Endothelial cell of umbilical vein (primary cell): ENCODE results near the gene MYO15A.

ENCODE experiments used
- EZH2 ChIP-seq: IDR thresholded peaks from 2 replicates; pipeline ENCODE4 v1.6.1; 2012; ENCODE audit warnings: borderline replicate concordance, low read depth, mild to moderate bottlenecking, moderate library complexity, low read length, inconsistent platforms; ENCODE audit not compliant: severe bottlenecking
- GATA2 ChIP-seq: IDR thresholded peaks from 2 replicates; pipeline ENCODE4 v1.7.0; 2011; ENCODE audit warnings: low read depth, mild to moderate bottlenecking, moderate library complexity, mixed read lengths, low read length; ENCODE audit not compliant: insufficient read length, insufficient read depth
- JUN ChIP-seq: IDR thresholded peaks from 2 replicates; pipeline ENCODE4 v1.6.1; 2011; ENCODE audit warnings: borderline replicate concordance, low read depth; ENCODE audit not compliant: insufficient read length, insufficient read depth
- POLR2A ChIP-seq: IDR thresholded peaks from 2 replicates; pipeline ENCODE4 v1.6.1; 2012; ENCODE audit warnings: low read depth, mild to moderate bottlenecking, control low read depth, low read length
- POLR2AphosphoS5 ChIP-seq: IDR thresholded peaks from 2 replicates; pipeline ENCODE4 v1.6.1; 2012; ENCODE audit warnings: low read depth, mild to moderate bottlenecking, control low read depth, low read length, moderate library complexity; ENCODE audit not compliant: insufficient read depth
- TF ChIP-seq, protein P1 (sequence below), 2 donors: IDR thresholded peaks; 1 replicate in 1 of 2; 2 replicates in 1 of 2; pipeline ENCODE4 v1.5.1; 2011; ENCODE audit warnings: low read length in 2 of 2, mild to moderate bottlenecking in 2 of 2, moderate library complexity in 2 of 2, control low read depth in 1 of 2, inconsistent platforms in 1 of 2, low read depth in 1 of 2; ENCODE audit not compliant: insufficient read depth in 1 of 2; ENCODE audit errors: extremely low read depth in 1 of 2
- TF ChIP-seq, protein P2 (sequence below): IDR thresholded peaks from 2 replicates; pipeline ENCODE4 v1.6.1; 2011; ENCODE audit not compliant: insufficient read depth, insufficient read length

DNA sequence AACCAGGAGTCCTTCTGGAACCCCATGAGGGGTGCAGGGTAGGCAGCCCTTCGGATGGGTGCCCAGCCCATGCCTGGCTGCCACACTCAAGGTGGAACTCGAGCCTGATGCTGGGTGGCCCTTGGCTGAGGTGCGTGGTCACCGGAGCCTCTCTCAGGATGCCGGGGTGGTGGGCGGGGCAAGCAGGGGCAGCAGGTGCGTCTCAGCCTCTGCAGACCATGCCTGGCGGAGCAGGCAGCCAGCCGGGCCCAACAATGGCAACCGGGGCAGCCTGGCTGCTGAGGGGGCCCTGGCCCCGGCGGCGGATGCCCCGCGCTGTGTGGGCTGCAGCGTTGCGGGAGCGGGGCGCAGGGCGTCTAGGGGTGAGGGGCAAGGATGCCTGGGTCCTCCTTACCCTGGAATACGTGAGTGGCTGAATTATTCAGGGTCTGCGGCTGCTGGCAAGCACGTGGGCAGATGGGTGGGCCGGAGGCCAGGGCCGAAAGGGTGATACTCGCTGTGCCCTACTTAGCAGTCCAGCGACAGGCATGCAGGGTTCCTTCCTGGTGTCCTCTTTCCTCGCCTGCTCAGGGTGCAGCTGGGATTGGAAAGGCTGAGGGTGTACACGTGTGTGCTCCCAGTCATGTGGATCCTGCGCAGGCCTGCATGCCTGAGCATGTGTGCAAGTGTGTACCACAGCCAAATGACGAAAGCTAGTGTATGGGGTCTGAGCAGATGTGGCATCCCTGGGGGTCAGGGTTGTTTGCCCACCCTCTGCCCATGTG, 14.6 kb downstream of the MYO15A start:
- TF ChIP-seq, protein P1, sequence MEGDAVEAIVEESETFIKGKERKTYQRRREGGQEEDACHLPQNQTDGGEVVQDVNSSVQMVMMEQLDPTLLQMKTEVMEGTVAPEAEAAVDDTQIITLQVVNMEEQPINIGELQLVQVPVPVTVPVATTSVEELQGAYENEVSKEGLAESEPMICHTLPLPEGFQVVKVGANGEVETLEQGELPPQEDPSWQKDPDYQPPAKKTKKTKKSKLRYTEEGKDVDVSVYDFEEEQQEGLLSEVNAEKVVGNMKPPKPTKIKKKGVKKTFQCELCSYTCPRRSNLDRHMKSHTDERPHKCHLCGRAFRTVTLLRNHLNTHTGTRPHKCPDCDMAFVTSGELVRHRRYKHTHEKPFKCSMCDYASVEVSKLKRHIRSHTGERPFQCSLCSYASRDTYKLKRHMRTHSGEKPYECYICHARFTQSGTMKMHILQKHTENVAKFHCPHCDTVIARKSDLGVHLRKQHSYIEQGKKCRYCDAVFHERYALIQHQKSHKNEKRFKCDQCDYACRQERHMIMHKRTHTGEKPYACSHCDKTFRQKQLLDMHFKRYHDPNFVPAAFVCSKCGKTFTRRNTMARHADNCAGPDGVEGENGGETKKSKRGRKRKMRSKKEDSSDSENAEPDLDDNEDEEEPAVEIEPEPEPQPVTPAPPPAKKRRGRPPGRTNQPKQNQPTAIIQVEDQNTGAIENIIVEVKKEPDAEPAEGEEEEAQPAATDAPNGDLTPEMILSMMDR (IDR thresholded peaks at IDR 0.05; ENCODE audit: extremely low read depth in 1 of 2, insufficient read depth in 1 of 2, low read depth in 1 of 2, low read length in 2 of 2): no peak
- no peak for TF ChIP-seq POLR2AphosphoS5
- TF ChIP-seq EZH2: no peak
- TF ChIP-seq POLR2A: no peak
- no peak for TF ChIP-seq JUN
- TF ChIP-seq, protein P2, sequence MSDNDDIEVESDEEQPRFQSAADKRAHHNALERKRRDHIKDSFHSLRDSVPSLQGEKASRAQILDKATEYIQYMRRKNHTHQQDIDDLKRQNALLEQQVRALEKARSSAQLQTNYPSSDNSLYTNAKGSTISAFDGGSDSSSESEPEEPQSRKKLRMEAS: no peak
- TF ChIP-seq GATA2: no peak
